ENCODE results near the gene ACACB. TPM values are rescaled to one million over a fixed set of nuclear protein-coding genes. Genes with fewer than 3 reads are reported as not detected.

Gene ACACB
- total RNA-seq, 1 experiment from 2014 or later, result 6.6 TPM

GRCh38 chr12:109277899-109278762 lies 161.7 kb downstream of the ACACB start:
- peak; percentile 7 for DNase-seq (ENCODE audit: low read depth)

- DNase-seq (ENCODE audit: low read depth), result no peak
These were observed 162.5 kb downstream of the ACACB start for GRCh38 chr12:109278912-109279311.

DNA sequence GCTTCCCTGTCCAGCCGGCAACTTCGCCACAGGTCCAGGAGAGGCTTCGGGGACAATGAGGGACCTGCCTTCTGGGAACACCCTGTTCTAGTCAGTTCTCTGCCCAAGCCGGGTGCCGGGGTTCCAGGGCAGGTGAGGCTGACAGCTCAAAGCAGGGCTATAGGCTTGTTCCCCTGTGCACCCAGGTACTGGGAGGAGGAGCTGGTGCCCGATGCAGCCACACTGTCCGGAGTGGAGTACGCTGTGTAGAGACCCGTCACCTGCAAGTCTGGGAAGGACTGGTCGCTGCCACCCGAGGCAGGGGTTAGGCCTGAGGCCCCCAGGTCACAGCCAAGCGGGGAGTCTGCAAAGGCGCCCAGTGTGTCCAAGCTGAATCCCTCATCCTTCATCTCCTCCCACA lies 163.1 kb downstream of the ACACB start:
- no peak for DNase-seq (ENCODE audit: low read depth)

DNA sequence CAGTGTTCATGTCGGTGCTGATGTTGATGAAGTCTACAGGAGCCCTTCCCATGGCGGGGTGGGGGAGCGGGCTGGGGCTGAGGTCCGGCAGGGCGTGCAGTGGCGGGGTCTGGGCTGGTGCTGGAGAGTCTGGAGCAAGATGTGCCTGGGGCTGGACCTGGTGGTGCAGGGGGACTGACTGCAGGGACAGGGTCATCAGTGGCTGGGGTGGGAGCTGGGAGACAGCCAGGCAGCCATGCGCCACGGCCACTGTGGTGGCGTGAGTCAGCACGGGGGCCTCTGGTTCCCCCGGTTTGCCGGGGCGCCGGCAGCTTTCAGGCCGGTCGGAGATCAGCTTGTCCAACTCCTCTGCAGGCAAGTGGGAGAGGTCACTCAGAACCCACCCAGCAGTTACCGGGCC lies 165.1 kb downstream of the ACACB start:
- no peak for DNase-seq (ENCODE audit: low read depth)

DNA sequence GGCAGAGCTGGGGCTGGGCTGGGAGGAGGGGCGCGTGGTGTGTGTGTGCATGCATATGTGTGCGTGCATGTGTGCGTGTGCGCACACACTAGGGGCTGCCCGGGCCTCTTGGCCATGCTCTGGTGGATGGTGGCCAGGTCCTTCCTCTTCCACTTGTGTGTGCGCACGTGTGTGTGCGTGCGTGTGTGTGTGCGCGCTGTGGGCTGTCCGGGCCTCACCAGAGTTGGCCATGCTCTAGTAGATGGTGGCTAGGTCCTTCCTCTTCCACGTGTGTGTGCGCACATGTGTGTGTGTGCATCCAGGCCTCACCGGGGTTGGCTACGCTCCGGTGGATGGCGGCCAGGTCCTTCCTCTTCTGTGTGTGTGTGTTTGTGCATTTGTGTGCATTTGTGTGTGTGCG lies 168.0 kb downstream of the ACACB start:
- DNase-seq (ENCODE audit: low read depth), result no peak

- DNase-seq (ENCODE audit: low read depth), result no peak
These were observed 169.9 kb downstream of the ACACB start for GRCh38 chr12:109286252-109286651.

DNA sequence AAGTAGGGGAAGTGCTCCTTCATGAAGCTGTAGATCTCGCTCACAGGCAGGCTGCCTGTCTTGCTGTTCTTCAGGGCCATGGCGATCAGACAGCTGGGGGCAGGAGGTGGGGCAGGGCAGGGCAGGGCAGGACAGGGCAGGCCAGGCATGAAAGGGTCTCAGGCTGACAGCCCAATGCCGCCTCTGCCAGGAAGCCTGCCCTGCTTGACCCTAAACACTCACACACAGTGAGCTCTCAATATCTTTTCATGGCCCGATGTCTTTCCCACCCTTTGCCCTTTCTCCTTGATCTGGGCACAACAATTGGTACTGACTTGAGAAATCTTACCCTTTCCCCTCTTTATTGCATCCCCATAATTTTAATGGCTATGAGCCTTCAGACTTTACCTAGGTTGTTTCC lies 170.3 kb downstream of the ACACB start:
- no peak for DNase-seq (ENCODE audit: low read depth)

DNA sequence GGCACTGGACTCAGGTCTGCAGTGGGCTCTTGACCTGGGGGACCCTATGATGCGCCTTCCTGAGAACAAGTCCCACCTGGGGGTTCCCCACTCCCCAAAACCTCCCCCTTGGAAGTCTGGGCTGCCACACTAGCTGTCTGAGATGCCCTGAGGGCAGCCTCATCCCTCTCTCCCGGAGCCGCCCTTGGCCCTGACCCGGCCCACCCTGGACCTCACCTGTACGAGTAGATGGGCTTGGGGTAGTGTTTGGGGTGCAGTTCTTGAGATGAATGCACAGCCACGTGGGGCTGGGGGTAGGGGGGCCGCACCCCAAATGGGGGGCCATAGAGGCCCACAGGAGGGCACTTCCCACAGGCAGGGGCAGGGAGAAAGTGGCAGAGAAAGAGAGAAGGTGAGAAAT lies 170.8 kb downstream of the ACACB start:
- no peak for DNase-seq (ENCODE audit: low read depth)

DNA sequence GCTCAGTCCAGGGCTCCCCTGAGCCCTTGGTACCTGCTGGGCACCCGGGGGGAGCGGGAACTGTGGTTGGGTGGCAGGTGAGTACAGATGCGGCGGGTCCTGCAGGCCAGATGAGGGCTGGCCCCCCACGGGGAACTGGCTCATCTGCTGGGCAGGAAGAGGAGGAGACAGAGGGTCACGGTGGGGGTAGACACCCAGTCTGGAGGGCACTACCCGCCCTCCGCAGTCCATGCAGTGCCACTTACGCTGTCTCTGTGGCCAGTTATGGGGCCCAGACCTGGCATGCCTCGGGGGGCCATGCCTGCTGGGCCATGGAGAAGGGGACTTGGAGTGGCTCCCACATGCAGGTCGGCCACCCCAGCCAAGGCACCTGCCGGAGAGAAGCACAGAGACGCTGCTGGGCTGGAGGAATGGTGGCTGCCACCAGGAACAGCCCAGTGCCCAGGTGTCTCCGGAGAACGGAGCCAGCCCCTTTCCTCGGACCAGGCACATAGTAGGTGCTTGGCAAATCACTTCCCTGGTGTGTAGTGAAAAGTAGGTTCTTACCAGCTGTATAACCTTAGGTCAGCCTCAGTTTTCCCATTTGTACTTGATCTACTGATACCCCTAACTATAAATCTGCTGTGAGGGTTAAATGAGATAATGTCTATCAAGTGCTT lies 171.6 kb downstream of the ACACB start:
- DNase-seq (ENCODE audit: low read depth), result no peak

DNA sequence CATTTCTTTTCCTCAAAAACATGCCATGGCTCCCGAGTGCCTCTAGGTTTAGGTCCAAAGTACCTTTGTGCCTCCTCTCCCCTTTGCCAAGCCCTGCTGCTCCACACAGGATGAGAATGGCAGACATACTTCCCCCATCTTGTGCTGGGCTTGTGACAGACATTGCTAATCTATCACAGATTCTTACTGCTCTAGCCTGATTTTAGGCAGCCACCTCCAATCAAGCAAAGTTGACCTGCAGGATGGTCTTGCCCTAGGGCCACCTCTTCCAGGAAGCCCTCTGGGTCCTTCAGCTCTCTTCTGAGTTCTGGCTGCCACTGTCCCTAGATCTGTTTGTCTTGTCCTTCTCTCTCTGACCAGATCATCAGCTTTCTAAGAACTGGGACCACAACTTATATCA lies 172.2 kb downstream of the ACACB start:
- no peak for DNase-seq (ENCODE audit: low read depth)

DNA sequence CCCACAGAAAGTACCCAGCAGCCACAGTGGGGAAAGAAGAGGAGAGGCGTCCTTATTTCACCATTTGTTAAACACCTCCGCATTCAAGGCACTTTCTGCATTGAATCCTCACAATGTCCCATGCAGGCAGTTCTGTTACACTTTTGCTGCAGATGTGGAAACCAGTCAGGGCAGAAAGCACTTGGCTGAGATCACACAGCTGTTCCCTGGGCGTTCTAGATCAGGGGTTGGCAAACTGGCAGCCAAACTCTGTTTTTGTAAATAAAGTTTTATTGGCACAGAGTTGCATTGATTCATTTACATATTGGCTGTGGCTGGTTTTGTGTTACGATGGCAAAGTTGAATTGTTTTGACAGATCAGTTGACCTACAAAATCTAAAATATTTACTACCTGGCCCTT lies 172.6 kb downstream of the ACACB start:
- DNase-seq (ENCODE audit: low read depth), result no peak

- no peak for DNase-seq (ENCODE audit: low read depth)
These were observed 173.2 kb downstream of the ACACB start for GRCh38 chr12:109289551-109289950.

DNA sequence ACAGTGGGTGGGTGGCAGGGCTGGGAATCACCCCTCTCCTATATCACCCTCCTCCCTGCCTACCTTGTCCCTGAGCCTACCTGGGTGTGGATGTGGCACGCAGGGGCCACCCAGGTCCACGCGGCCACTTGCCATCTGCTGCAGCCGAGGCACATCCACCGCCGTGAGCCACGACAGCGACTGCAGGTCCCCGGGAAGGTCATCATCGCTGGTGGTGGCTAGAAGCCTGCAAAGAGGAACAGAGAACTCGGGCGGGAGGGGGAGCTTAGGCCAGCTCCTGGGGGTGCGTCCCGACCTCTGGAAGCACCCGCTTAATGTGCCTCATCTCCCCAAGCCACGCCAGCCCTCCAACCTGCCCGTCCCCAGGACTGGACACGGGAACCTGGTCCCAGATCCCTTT lies 173.7 kb downstream of the ACACB start:
- no peak for DNase-seq (ENCODE audit: low read depth)

DNA sequence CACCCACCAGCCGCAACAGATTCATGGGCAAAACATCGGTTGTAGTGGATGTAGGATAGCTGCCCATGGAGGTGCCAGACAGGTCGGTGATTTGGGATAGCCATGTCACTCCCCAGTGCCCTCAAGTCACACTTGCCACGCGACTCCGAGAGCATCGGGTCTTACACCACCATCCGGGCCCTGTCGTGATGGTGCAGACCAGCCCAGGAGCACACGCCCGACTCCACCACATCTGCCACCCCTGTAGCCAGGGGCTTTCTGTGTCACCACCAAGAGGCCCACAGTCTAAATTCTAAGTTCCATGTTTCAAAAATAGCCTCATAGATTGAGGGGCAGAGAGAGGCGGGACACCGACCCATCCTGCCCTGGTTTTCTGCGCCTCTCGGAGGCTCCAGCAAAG lies 174.7 kb downstream of the ACACB start:
- DNase-seq (ENCODE audit: low read depth), result no peak

DNA sequence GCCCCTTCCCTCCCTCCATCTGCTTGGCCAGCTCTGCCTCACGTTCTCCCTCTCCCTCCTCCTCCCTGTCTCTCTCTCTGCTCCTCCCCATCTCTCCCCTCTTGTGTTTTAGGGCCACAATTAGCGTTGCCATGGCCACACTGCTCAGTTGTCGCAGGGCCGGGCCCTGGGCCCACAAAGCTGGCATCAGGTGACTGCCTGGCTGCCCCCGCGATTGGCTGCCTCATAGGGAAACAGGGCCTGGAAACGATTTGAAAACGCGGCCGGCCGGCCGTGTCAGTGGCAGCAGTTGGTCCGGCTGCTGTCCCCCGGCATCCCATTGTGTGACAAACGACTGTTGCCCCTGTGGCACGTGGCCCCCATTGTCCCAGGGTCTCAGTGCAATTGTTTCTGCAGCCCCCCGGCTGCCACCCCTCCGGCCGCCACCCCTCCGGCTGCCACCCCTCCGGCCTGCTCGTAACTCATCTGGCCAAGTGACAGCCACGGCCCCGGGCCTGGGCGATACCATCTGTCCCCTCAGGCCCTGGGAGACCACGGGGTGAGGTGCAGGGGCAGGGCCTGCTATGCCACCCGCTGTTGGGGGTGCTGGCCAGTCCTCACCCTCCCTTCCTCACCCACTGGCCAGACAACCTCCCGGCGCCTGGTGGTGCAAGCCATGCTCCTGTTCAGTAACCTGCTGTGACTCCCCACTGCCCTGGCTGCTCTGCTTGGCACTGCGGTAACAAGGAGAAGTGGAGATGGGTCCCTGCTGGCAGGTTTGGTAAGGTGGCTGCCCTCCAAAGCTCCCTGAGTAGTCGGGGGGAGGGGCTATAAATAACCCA lies 175.3 kb downstream of the ACACB start:
- peak; percentile 80 for DNase-seq (ENCODE audit: low read depth)

DNA sequence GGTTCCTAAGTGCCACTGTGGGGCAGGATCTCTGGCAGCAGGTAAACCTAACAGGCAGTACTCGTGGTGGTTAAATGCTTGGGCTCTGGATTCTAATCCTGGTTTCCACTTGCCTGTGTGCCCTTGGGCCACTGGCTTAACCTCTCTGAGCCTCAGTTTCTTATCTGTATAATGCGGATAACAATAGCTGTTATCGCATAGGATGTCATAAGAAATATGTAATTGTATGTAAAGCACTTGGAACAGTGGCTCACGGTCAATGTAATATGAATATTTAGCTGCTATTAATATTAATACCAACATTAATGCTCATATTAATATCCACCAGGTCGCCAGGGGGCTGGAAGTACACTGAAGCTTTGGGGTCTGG lies 175.9 kb downstream of the ACACB start:
- DNase-seq (ENCODE audit: low read depth), result no peak

DNA sequence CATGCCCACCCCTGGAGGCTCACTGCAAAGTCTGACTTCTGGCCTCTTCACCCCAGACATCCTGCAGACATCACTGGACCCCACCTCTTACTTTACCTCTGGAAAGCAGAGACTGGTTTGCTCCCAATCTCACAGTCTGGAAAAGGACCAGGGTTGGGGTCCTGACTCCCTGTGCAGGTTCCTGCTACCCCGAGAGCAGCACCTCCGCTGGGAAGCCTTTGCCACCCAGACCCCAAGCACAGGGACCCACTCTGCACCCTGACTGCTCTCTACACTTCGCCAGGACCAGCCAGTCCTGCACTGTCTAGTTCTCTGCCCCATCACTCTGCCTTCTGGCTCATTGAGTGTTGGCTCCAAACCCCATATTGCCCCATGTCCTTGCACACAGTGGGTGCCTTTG lies 176.7 kb downstream of the ACACB start:
- DNase-seq (ENCODE audit: low read depth), result no peak

GRCh38 chr12:109294286-109294796 lies 178.0 kb downstream of the ACACB start:
- no peak for DNase-seq (ENCODE audit: low read depth)

GRCh38 chr12:109295764-109296425 lies 179.5 kb downstream of the ACACB start:
- DNase-seq (ENCODE audit: low read depth), result no peak

- DNase-seq (ENCODE audit: low read depth), result no peak
These were observed 180.0 kb downstream of the ACACB start for GRCh38 chr12:109296431-109296830.

DNA sequence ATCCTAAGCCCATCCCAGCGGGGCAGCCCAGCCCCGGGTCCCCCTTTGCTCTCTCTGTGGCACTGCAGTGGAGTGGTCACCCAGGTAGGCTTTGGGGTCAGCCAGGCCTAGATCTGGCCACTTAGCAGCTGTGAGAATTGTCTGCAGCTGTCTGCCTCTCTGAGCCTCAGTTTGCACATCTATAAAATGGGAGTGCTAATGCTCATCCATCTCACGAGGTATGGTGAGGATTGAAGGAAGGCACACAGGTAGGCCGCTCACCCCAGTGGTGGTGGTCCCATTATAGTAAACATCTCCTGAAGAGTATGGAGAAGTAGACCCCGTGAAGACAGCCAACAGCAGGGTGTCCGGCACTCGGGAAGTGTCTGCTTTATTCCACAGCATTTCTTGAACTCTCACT lies 183.5 kb downstream of the ACACB start:
- no peak for DNase-seq (ENCODE audit: low read depth)

DNA sequence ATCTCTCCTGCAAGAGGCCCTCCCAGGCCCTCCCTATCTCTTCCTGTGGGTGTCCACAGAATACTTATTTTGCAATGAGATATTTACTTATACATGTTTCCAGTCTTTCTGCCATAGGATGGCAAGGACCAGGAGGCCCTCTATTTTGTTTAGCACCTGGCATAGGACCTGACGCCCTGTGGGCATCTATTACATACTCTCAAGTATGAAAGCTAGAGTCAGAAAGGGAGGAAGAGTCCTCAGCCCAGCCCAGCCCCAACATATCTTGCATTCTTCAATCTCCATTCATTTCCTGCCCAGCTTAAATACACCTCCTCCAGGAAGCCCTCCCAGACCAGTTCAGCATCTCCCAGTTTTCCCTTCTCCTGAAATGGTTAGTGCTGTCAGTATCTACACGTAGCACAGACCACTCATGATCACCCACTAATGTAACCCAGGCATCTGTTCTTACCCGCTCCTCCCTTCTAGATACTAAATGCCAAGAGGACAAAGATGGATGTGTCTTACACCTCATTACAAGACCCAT lies 185.3 kb downstream of the ACACB start:
- no peak for DNase-seq (ENCODE audit: low read depth)

Data from M059J (cell line).